Measurements from ENCODE around the gene PXYLP1. TPM values are rescaled to one million over a fixed set of nuclear protein-coding genes. Genes with fewer than 3 reads are reported as not detected.

PXYLP1 gene
- total and polyA plus RNA-seq, 2 donors (not counting 1 experiment from before 2014, with no cell fraction given), result 1.4 to 4.5 TPM

DNA sequence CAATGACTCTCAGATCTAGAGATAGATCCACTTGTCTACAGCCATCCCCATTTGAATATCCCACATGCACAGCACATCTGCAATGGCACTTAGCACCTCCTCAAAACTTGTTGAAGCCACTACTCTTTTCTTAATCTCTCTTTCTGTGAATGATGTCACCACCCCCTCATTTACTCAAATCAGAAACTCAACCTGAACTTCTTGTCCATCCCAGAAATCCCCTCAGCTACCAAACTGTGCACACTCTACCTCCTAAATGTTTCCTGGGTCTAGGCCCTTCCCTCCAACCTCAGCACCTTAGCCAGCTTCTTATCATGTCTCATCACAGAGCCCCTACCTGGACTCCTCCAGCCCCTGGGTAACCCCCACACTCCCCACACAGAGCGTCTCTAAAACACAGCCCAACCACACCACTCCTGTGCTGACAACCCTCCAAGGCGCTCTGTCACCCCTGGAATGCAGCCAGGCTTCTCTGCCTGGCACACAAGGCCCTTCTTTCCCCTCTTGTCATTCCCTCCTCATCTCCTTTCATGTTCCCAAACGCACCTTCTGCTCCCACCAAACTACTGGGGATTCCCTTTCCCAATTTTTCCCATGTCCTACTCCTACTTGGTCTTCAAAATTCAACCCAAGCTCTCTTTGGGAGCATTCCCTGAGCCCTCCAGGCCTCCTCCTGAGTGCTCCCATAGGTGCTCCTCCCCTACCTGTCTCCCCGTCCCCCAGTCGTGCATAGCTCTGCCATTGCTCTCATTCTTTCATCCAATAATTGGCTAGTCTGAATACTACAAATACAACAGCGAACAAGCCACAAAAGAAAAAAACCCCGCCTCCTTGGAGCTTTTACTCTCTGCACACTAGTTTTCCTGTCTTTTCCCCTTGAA lies 96.9 kb downstream of the PXYLP1 start:
- Histone ChIP-seq H3K9ac (ENCODE audit: low read length) (no peak overlapping the region), H2AFZ (ENCODE audit: insufficient read depth, low read depth, low read length, poor library complexity, severe bottlenecking) (no peak overlapping the region), H3K9me3 (ENCODE audit: control extremely low read depth in 1 of 3, control insufficient read depth in 2 of 3, insufficient read depth in 1 of 3, low read length in 2 of 3) (no peaks in the 10 kb centered on the region), H3K27ac (ENCODE audit: low read length in 2 of 2) (no peak overlapping the region), H3K4me3 (ENCODE audit: control extremely low read depth in 1 of 5, extremely low read depth in 1 of 5, insufficient read depth in 1 of 5, low read depth in 2 of 5, low read length in 4 of 5) (no peak overlapping the region), H3K27me3 (replicated peaks in 1 of 4; ENCODE audit: control extremely low read depth in 1 of 4, control insufficient read depth in 3 of 4, insufficient read depth in 4 of 4, low read length in 3 of 4) (no peaks in the 10 kb centered on the region), H4K20me1 (ENCODE audit: control insufficient read depth, insufficient read depth, low read length, poor library complexity, severe bottlenecking) (no peaks in the 10 kb centered on the region), H3K4me1 (ENCODE audit: control insufficient read depth in 2 of 2, insufficient read depth in 2 of 2, low read length in 2 of 2) (no peaks in the 10 kb centered on the region), H3K79me2 (ENCODE audit: control insufficient read depth, insufficient read depth, low read length) (no peaks in the 10 kb centered on the region), H3K36me3 (replicated peaks in 1 of 2; ENCODE audit: control extremely low read depth in 1 of 2, control insufficient read depth in 1 of 2, extremely low read depth in 1 of 2, insufficient read depth in 2 of 2, low read length in 1 of 2) (no peaks in the 10 kb centered on the region), H3K4me2 (replicated peaks; ENCODE audit: low read depth, low read length, poor library complexity, severe bottlenecking) (no peak overlapping the region)
- ChIA-PET CTCF (interaction anchor here (1.5 kb wide), 1 partner anchor 112 kb away, joined by 3 read pairs; no protein-coding TSS in a partner anchor), POLR2A (no interaction called here)
- Mint-ChIP-seq H3K4me3 (no peak overlapping the region), H3K9me3 (ENCODE audit: insufficient read depth) (no peaks in the 10 kb centered on the region), H3K27ac (no peak overlapping the region), H3K27me3 (no peaks in the 10 kb centered on the region), H3K4me1 (peaks cover 7% of the 10 kb centered on the region)
- TF ChIP-seq, protein P1, sequence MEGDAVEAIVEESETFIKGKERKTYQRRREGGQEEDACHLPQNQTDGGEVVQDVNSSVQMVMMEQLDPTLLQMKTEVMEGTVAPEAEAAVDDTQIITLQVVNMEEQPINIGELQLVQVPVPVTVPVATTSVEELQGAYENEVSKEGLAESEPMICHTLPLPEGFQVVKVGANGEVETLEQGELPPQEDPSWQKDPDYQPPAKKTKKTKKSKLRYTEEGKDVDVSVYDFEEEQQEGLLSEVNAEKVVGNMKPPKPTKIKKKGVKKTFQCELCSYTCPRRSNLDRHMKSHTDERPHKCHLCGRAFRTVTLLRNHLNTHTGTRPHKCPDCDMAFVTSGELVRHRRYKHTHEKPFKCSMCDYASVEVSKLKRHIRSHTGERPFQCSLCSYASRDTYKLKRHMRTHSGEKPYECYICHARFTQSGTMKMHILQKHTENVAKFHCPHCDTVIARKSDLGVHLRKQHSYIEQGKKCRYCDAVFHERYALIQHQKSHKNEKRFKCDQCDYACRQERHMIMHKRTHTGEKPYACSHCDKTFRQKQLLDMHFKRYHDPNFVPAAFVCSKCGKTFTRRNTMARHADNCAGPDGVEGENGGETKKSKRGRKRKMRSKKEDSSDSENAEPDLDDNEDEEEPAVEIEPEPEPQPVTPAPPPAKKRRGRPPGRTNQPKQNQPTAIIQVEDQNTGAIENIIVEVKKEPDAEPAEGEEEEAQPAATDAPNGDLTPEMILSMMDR (IDR thresholded peaks at IDR 0.05), result no peak
- no peak for TF ChIP-seq EZH2 (IDR thresholded peaks at IDR 0.05; ENCODE audit: borderline replicate concordance, insufficient read depth, low read depth, low read length, poor library complexity, severe bottlenecking)
- whole genome bisulfite sequencing (ENCODE audit: insufficient coverage), result 69% methylated on average over 6 of the region's 7 CpGs
- DNase-seq (no peak), ATAC-seq (ENCODE audit: low read depth) (no peak)
- intact Hi-C loops (cut with micrococcal nuclease), result no loop called here

DNA sequence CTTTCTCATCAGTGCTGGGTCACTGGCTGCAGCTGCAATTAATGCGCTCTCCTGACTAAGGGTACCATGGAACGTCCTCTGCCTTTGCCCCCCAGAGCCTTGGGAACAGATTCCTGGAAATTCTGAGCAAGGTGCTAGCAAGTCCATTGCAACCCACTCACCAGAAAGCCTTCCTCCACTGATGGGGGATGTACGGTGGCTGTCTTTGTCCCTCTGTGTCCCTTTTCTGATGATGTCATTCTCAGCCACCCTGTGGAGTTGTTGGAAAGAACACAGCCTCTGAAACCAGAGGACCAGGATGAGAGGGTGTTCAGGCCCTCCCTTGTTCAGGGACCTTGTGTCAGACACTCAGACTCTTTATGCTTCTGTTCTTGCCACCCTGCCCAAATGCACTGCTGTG lies 98.6 kb downstream of the PXYLP1 start:
- Histone ChIP-seq H4K20me1 (ENCODE audit: control insufficient read depth, insufficient read depth, low read length, poor library complexity, severe bottlenecking) (no peaks in the 10 kb centered on the region), H3K36me3 (replicated peaks in 1 of 2; ENCODE audit: control extremely low read depth in 1 of 2, control insufficient read depth in 1 of 2, extremely low read depth in 1 of 2, insufficient read depth in 2 of 2, low read length in 1 of 2) (no peaks in the 10 kb centered on the region), H3K4me2 (replicated peaks; ENCODE audit: low read depth, low read length, poor library complexity, severe bottlenecking) (no peak overlapping the region), H3K9ac (ENCODE audit: low read length) (no peak overlapping the region), H3K79me2 (ENCODE audit: control insufficient read depth, insufficient read depth, low read length) (no peaks in the 10 kb centered on the region), H3K9me3 (ENCODE audit: control extremely low read depth in 1 of 3, control insufficient read depth in 2 of 3, insufficient read depth in 1 of 3, low read length in 2 of 3) (no peaks in the 10 kb centered on the region), H3K4me1 (ENCODE audit: control insufficient read depth in 2 of 2, insufficient read depth in 2 of 2, low read length in 2 of 2) (no peaks in the 10 kb centered on the region), H2AFZ (ENCODE audit: insufficient read depth, low read depth, low read length, poor library complexity, severe bottlenecking) (no peak overlapping the region), H3K27me3 (replicated peaks in 1 of 4; ENCODE audit: control extremely low read depth in 1 of 4, control insufficient read depth in 3 of 4, insufficient read depth in 4 of 4, low read length in 3 of 4) (no peaks in the 10 kb centered on the region), H3K27ac (ENCODE audit: low read length in 2 of 2) (no peak overlapping the region), H3K4me3 (ENCODE audit: control extremely low read depth in 1 of 5, extremely low read depth in 1 of 5, insufficient read depth in 1 of 5, low read depth in 2 of 5, low read length in 4 of 5) (no peak overlapping the region)
- CTCF ChIA-PET, result interaction anchor here (1.0 kb wide), 1 partner anchor 130 kb away, joined by 3 read pairs; no protein-coding TSS in a partner anchor
- no peaks in the 10 kb centered on the region for H3K9me3 Mint-ChIP-seq (ENCODE audit: insufficient read depth)
- no peaks in the 10 kb centered on the region for H3K27me3 Mint-ChIP-seq
- H3K27ac Mint-ChIP-seq, result no peak overlapping the region
- no peak for DNase-seq
- POLR2A ChIA-PET, result no interaction called here
- intact Hi-C loops (cut with micrococcal nuclease), result no loop called here
- H3K4me3 Mint-ChIP-seq, result no peak overlapping the region
- H3K4me1 Mint-ChIP-seq, result peaks cover 7% of the 10 kb centered on the region
- ATAC-seq (ENCODE audit: low read depth), result no peak
- WGBS (ENCODE audit: insufficient coverage), result 100% methylated on average over 2 of the region's 3 CpGs
- TF ChIP-seq, protein P1 (IDR thresholded peaks at IDR 0.05), result no peak
- TF ChIP-seq EZH2 (IDR thresholded peaks at IDR 0.05; ENCODE audit: borderline replicate concordance, insufficient read depth, low read depth, low read length, poor library complexity, severe bottlenecking), result no peak

Data from B cell (primary cell).